ENCODE measurements around the gene ZXDC. TPM values are rescaled to one million over a fixed set of nuclear protein-coding genes. Genes with fewer than 3 reads are reported as not detected.

Gene ZXDC
- total and polyA plus RNA-seq, 9 donors = 14.4 to 47.3 (median 32.7) TPM

DNA sequence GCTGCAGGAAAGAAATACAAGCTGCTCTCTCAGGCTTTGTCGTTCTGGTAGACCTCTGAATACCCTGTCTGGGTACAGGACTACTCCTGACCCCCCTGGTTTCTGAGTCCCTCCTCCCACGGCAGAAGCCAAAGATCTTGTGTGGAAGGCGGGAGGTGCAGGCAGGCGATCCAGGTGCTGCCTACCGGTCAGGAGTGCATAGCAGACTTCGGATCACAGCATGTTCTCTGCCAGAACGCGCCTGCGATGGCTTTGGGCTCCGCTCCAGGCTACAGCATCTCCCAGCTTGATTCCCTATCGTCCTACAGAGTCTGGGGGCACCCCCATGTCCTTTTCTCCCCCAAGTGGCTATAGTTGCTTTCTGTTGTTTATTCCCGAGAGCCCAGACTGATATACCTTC, 83.4 kb downstream of the ZXDC start:
- Histone ChIP-seq H3K36me3 (no peaks in the 10 kb centered on the region), H3K27me3 (no peaks in the 10 kb centered on the region), H3K9me3 (no peaks in the 10 kb centered on the region), H3K4me3 (no peak overlapping the region), H3K4me1 (ENCODE audit: insufficient read depth) (peaks cover 7% of the 10 kb centered on the region), H3K27ac (no peak overlapping the region)
- TF ChIP-seq POLR2A (IDR thresholded peaks at IDR 0.05) = no peak
- TF ChIP-seq, protein P1, sequence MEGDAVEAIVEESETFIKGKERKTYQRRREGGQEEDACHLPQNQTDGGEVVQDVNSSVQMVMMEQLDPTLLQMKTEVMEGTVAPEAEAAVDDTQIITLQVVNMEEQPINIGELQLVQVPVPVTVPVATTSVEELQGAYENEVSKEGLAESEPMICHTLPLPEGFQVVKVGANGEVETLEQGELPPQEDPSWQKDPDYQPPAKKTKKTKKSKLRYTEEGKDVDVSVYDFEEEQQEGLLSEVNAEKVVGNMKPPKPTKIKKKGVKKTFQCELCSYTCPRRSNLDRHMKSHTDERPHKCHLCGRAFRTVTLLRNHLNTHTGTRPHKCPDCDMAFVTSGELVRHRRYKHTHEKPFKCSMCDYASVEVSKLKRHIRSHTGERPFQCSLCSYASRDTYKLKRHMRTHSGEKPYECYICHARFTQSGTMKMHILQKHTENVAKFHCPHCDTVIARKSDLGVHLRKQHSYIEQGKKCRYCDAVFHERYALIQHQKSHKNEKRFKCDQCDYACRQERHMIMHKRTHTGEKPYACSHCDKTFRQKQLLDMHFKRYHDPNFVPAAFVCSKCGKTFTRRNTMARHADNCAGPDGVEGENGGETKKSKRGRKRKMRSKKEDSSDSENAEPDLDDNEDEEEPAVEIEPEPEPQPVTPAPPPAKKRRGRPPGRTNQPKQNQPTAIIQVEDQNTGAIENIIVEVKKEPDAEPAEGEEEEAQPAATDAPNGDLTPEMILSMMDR (IDR thresholded peaks at IDR 0.05) = no peak
- no peak for TF ChIP-seq EP300 (IDR thresholded peaks at IDR 0.05)
- intact Hi-C loops (cut with DNase I) = loop anchor here in 2 of 4 donors (5.0 kb wide), 3 partner anchors 130 to 260 kb away; no protein-coding TSS in a partner anchor
- no peak for DNase-seq
- WGBS, 3 donors = 73 to 81% (median 76%) methylated on average over 12 of the region's 12 CpGs

DNA sequence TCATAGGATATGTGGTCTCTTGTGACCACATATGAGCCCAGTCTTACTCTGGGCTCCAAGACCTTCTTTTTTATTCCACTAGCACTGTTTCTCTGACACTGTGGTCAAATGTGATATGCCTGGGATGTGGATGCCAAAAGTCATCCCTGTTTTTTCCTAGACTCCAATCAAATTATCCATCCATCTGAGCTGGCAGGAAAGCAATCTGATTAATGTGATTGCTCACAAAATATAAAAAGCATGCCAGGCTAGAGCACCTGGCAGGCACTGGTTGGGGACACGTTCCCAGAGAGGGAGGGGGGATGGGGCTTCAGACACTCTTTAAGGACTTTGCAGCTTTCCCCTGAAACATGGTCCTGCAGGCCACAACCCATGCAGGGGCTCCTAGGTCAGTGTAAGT, 84.1 kb downstream of the ZXDC start:
- 53 to 60% (median 58%) methylated on average over 1 of the region's 1 CpG for WGBS, 3 donors
- intact Hi-C loops (cut with DNase I) = loop anchor here in 3 of 4 donors (2.0 to 5.0 kb wide), 4 partner anchors 129 to 259 kb away; no protein-coding TSS in a partner anchor
- no peak for DNase-seq
- H3K36me3 ChIP-seq = no peaks in the 10 kb centered on the region
- H3K4me1 ChIP-seq (ENCODE audit: insufficient read depth) = peaks cover 7% of the 10 kb centered on the region
- TF ChIP-seq POLR2A (IDR thresholded peaks at IDR 0.05) (no peak), EP300 (IDR thresholded peaks at IDR 0.05) (no peak)
- TF ChIP-seq, protein P1 (IDR thresholded peaks at IDR 0.05) = no peak
- H3K27ac ChIP-seq = no peak overlapping the region
- no peak overlapping the region for H3K4me3 ChIP-seq
- no peaks in the 10 kb centered on the region for H3K27me3 ChIP-seq
- no peaks in the 10 kb centered on the region for H3K9me3 ChIP-seq

DNA sequence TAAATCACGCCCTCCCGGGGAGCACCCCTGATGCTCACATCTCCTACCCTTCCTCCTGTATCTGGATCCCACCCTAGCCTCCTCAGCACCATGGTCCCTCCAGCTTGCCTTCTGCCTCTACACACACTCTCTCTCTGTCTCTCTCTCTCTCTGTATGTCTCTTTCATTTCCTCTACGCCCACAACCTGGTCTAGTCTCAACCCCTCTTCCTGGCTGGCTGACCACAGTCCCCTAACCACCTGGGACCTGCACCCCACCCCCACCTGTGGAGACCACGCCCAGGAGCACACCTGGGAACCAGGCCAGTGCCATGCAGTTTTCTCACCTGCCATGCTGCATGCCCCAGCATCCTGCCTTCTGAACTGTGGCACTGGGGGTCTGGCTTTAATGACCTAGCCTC, 84.9 kb downstream of the ZXDC start:
- peaks cover 7% of the 10 kb centered on the region for H3K4me1 ChIP-seq (ENCODE audit: insufficient read depth)
- H3K27me3 ChIP-seq = no peaks in the 10 kb centered on the region
- no peaks in the 10 kb centered on the region for H3K36me3 ChIP-seq
- no peak overlapping the region for H3K4me3 ChIP-seq
- TF ChIP-seq POLR2A (IDR thresholded peaks at IDR 0.05) = no peak
- TF ChIP-seq EP300 (IDR thresholded peaks at IDR 0.05) = no peak
- TF ChIP-seq, protein P1 (IDR thresholded peaks at IDR 0.05) = no peak
- no peak for DNase-seq
- intact Hi-C loops (cut with DNase I) = loop anchor here in 3 of 4 donors (2.0 to 5.0 kb wide), 4 partner anchors 128 to 258 kb away; no protein-coding TSS in a partner anchor
- no peaks in the 10 kb centered on the region for H3K9me3 ChIP-seq
- H3K27ac ChIP-seq = no peak overlapping the region
- 91 to 97% (median 94%) methylated on average over 4 of the region's 4 CpGs for WGBS, 3 donors

DNA sequence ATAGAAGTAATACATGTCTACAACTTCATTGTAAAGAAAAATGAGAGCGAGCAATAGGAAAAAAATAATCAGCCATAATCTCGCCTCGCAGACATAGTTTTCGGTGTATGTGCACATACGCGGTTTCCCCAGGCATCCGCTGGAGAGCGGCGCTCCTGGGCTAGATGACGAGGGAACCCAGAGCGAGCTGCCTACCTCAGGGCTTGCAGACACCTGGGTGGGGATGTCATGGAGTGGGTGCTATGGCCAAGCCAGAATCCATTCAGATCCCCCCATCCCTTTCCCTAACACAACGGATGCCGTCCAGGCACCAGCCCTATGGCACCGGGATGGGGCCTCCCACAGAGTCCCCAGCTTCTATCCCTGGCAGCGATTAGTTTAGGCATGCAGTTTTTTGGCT, 85.5 kb downstream of the ZXDC start:
- H3K9me3 ChIP-seq = no peaks in the 10 kb centered on the region
- intact Hi-C loops (cut with DNase I) = loop anchor here in 3 of 4 donors (2.0 to 5.0 kb wide), 4 partner anchors 128 to 258 kb away; no protein-coding TSS in a partner anchor
- no peak for TF ChIP-seq POLR2A (IDR thresholded peaks at IDR 0.05)
- TF ChIP-seq EP300 (IDR thresholded peaks at IDR 0.05) = no peak
- TF ChIP-seq, protein P1 (IDR thresholded peaks at IDR 0.05) = no peak
- no peak for DNase-seq
- H3K4me3 ChIP-seq = no peak overlapping the region
- H3K36me3 ChIP-seq = no peaks in the 10 kb centered on the region
- H3K4me1 ChIP-seq (ENCODE audit: insufficient read depth) = peaks cover 7% of the 10 kb centered on the region
- H3K27ac ChIP-seq = no peak overlapping the region
- 88 to 94% (median 90%) methylated on average over 15 of the region's 15 CpGs for WGBS, 3 donors
- no peaks in the 10 kb centered on the region for H3K27me3 ChIP-seq

Measured in ovary (tissue), 9 donors.